ENCODE measurements around the gene LITAFD.

Gene LITAFD

DNA sequence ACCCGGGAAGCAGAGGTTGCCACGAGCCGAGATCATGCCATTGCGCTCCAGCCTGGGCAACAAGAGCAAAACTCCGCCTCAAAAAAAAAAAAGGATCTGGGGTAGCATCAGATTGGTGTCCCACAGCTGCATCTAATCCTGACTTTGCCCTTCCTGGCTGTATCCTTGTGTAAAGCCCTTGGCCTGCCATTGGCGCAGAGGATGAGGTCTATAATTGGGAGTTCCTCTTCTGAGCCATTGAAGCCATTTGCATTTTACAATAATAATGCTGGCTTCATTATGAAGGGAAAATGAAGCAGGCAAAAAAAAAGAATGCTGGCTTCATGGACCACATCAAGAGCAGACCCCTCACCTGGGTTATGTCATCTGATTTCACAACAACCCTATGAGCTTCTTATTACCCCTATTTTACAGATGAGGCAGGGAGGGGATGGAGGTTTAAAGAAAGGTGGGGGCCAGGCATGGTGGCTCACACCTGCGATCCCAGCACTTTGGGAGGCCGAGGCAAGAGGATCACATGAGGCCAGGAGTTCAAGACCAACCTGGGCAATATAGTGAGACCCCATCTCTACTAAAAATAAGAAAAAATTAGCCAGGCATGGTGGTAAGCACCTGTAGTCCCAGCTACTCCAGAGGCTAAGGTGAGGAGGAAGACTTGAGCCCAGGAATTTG lies 1.2 kb upstream of the LITAFD start:
- Histone ChIP-seq H3K27me3 (ENCODE audit: control insufficient read depth, insufficient read depth, low read length) (no peaks in the 10 kb centered on the region), H3K4me1 (ENCODE audit: control insufficient read depth, insufficient read depth, low read length) (peaks cover 9% of the 10 kb centered on the region), H3K9ac (ENCODE audit: low read depth, low read length) (no peak overlapping the region), H3K4me3 (ENCODE audit: low read depth, low read length) (no peak overlapping the region), H3K36me3 (ENCODE audit: control insufficient read depth, insufficient read depth, low read length) (no peaks in the 10 kb centered on the region), H3K9me3 (ENCODE audit: control insufficient read depth, insufficient read depth, low read length) (no peaks in the 10 kb centered on the region)

DNA sequence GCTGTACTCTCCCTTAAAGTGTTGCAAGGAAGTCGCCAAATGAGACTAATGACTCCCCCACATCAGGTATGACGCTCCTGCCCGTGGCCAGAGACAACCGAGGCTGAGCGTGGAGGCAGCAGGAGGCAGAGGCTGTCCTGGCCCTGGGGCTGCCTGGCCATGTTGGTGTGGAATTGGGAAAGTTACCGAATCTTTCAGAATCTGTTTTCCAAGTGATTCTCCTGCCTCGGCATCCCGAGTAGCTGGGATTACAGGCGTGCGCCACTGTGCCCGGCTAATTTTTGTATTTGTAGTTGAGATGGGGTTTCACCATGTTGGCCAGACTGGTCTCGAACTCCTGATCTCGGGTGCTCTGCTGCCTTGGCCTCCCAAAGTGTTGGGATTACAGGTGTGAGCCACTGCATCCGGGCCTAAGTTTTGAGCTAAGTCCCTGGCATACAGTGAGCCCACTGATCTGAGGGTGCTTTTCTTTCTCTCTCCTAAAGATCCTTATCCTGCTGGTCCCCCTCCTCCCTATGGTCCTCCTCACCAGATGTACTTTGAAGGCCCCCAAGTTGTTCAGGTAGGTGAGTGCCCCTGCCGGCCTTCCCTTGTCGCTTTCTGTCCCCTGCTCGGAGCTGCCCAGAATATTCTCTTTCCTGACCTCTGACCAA lies 700 bp downstream of the LITAFD start:
- Histone ChIP-seq H3K4me1 (ENCODE audit: control insufficient read depth, insufficient read depth, low read length) (peaks cover 14% of the 10 kb centered on the region), H3K4me3 (ENCODE audit: low read depth, low read length) (no peak overlapping the region), H3K9ac (ENCODE audit: low read depth, low read length) (no peak overlapping the region), H3K27me3 (ENCODE audit: control insufficient read depth, insufficient read depth, low read length) (no peaks in the 10 kb centered on the region), H3K9me3 (ENCODE audit: control insufficient read depth, insufficient read depth, low read length) (no peaks in the 10 kb centered on the region), H3K36me3 (ENCODE audit: control insufficient read depth, insufficient read depth, low read length) (peaks cover 7% of the 10 kb centered on the region)

DNA sequence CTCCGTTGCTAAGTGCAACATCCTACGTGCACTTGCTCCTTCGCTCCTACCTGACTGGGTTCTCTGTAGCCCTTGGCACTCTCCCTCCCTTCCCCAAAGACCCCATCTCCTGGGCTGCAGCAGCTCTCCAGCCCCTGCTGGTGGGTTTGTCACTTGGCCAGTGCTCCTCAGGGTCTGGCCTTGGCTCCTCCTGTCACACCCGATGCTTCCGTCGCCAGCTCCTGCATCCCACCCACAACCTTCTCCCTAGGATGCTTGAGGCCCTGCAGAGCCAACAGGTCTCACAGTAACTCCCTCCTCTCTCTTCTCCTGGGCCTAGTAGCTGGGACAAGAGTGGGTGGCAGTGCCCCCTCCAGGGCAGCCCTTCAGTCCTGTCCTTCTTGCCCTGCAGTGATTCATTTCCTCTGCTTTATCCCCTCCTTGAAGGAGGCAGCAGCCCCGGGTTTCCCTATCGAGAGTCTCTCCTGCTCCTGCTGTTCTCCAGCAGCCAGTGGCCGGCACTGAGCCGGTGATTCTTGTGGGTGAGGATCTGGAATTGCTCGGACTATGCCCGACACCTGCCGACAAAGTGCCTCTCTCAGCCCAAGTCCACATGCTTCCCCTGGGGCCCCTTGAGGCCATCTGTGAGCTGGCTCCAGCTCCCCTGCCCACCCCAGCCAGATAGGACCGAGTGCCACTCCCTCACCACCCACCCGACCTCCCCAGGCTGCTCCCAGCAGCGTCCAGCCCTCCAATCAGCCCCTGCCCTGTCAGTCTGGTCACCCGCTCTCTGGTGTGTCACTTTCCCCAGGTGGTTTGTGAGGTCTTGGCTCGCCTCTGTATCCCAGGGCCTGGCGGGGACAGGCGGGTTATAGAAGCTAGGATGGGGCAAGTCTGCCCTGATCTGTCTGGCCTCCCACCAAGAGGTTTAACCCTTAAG lies 3.8 kb downstream of the LITAFD start:
- Histone ChIP-seq H3K27me3 (ENCODE audit: control insufficient read depth, insufficient read depth, low read length) (no peaks in the 10 kb centered on the region), H3K4me3 (ENCODE audit: low read depth, low read length) (no peak overlapping the region), H3K36me3 (ENCODE audit: control insufficient read depth, insufficient read depth, low read length) (peaks cover 21% of the 10 kb centered on the region), H3K4me1 (ENCODE audit: control insufficient read depth, insufficient read depth, low read length) (peaks cover 7% of the 10 kb centered on the region), H3K9ac (ENCODE audit: low read depth, low read length) (no peak overlapping the region), H3K9me3 (ENCODE audit: control insufficient read depth, insufficient read depth, low read length) (no peaks in the 10 kb centered on the region)

DNA sequence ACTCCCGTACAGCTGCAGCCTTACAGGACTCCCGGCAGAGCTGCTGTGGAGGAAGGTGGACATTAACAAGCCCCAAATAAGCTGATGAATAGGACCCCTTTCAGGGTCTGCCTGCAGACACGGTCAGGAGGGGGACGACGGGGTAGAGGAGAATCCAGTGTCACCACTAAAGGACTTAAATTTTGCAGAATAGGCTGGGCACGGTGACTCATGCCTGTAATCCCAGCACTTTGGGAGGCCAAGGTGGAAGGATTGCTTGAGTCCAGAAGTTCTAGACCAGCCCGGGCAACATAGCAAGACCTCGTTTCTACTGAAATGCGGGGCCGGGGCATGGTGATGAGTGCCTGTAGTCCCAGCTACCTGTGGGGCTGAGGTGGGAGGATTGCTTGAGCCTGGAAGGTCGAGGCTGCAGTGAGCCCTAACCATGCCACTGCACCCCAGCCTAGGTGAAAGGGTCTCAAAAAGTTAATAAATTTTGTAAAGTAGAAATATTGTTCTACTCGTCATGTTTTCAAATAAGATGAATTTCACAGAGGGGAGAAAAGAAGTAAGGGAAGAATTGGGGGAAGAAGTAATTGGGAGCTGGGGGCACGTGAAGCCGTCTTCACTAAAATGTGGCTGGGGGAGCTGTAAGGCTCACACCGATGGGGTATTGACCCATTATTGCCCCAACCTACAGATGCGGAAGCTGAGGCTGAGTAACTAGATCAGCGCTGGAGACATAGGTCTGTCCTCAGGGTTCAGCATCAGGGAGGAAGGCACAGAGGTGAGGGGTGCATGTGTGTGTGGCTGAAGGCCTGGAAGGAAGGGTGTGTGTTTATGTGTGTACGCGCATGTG lies 4.7 kb downstream of the LITAFD start:
- H3K4me1 ChIP-seq (ENCODE audit: control insufficient read depth, insufficient read depth, low read length): peaks cover 7% of the 10 kb centered on the region
- H3K27me3 ChIP-seq (ENCODE audit: control insufficient read depth, insufficient read depth, low read length): no peaks in the 10 kb centered on the region
- H3K36me3 ChIP-seq (ENCODE audit: control insufficient read depth, insufficient read depth, low read length): peaks cover 27% of the 10 kb centered on the region
- H3K9ac ChIP-seq (ENCODE audit: low read depth, low read length): no peak overlapping the region
- H3K4me3 ChIP-seq (ENCODE audit: low read depth, low read length): no peak overlapping the region
- no peaks in the 10 kb centered on the region for H3K9me3 ChIP-seq (ENCODE audit: control insufficient read depth, insufficient read depth, low read length)

DNA sequence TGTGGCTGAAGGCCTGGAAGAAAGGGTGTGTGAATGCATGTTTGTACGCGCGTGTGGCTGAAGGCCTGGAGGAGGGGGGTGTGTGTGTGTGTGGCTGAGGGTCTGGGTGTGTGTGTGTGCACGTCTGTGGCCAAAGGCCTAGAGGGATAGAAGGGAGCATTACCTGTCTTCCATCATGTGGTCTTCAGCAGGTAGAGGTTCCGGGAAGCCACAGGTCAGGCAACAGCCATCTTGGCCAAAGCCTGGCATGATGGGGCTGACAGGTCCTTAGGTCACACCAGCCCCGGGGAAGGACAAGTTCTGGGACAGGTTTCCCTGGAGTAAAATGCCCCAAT lies 5.2 kb downstream of the LITAFD start:
- Histone ChIP-seq H3K9me3 (ENCODE audit: control insufficient read depth, insufficient read depth, low read length) (no peaks in the 10 kb centered on the region), H3K27me3 (ENCODE audit: control insufficient read depth, insufficient read depth, low read length) (no peaks in the 10 kb centered on the region), H3K4me3 (ENCODE audit: low read depth, low read length) (no peak overlapping the region), H3K9ac (ENCODE audit: low read depth, low read length) (no peak overlapping the region), H3K36me3 (ENCODE audit: control insufficient read depth, insufficient read depth, low read length) (peaks cover 29% of the 10 kb centered on the region), H3K4me1 (ENCODE audit: control insufficient read depth, insufficient read depth, low read length) (peaks cover 7% of the 10 kb centered on the region)

DNA sequence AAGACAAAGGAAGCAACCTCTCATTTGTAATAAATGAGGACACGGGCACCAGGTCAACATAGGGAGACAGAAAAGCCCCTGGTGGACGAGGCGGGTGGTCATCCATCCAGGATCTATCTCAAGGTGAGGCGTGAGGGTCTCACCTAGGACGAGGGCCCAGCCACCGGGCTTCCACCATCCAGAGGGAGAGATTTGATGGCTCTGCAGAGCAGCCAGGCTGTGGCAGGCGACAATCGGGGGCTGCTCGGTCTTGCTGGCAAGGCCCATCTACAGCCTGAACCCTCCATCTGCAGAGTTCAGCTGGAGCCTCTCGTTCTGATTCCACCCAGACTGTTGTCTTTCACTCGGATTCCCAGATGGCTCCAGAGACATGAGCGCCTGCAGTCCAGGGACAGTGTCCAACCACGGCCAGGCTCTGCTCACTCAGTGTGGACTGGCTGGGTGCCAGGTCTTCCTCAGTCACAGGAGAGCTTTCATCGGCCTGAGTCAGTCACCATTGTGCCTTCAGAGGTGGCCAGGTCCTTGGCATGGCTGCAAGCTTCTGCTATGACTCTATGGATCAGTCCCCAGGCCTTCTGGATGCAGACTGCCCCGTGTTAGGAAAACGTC lies 5.9 kb downstream of the LITAFD start:
- peaks cover 7% of the 10 kb centered on the region for H3K4me1 ChIP-seq (ENCODE audit: control insufficient read depth, insufficient read depth, low read length)
- no peaks in the 10 kb centered on the region for H3K9me3 ChIP-seq (ENCODE audit: control insufficient read depth, insufficient read depth, low read length)
- H3K4me3 ChIP-seq (ENCODE audit: low read depth, low read length): no peak overlapping the region
- H3K27me3 ChIP-seq (ENCODE audit: control insufficient read depth, insufficient read depth, low read length): no peaks in the 10 kb centered on the region
- H3K36me3 ChIP-seq (ENCODE audit: control insufficient read depth, insufficient read depth, low read length): peaks cover 29% of the 10 kb centered on the region
- H3K9ac ChIP-seq (ENCODE audit: low read depth, low read length): no peak overlapping the region

DNA sequence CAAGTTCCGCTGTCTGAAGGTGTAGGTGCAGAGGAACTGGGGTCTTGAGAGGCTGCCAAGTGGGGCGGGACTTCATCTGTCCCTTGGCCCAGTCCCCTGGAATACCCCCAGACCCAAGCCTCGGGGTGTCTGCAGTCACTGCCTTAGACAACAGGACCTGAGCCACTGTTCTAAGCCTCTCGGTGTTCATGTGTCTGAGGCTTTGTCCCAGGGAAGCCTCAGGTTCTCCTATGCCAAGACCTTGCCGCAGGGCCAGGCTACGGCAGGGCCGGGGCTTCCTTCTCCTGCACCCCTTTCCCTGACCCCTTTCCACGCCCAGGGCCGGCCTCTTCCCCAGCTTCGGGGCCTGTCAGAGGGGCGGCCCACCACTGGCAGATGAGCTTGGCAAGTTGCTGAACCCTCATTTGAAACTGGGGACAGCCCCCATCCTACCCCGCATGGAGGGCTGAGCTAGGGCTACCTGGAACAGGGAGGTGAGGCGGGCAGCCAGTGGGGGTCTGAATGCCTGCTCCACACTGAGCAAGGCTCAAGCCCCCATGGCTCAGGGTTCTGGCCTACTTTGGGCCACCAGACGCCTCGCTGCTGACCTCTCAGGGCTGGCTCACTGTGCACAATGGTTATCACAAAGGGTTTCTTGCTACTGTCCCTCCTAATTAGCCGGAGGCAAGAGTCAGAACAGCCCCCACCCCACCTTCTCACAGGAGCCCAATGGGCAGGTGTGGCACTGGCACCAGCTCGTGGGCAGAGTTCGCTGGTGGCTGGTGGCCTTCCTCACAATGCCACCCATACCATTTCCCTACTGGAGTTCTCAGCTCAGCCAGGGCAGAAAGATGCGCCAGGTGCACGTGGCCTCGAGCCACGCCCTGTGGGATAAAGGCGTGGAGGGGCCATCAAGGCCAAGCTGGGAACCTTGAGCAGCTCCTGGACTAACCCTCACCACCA lies 7.1 kb downstream of the LITAFD start:
- Histone ChIP-seq H3K27me3 (ENCODE audit: control insufficient read depth, insufficient read depth, low read length) (no peaks in the 10 kb centered on the region), H3K36me3 (ENCODE audit: control insufficient read depth, insufficient read depth, low read length) (peaks cover 39% of the 10 kb centered on the region), H3K9ac (ENCODE audit: low read depth, low read length) (no peak overlapping the region), H3K4me3 (ENCODE audit: low read depth, low read length) (no peak overlapping the region), H3K9me3 (ENCODE audit: control insufficient read depth, insufficient read depth, low read length) (no peaks in the 10 kb centered on the region), H3K4me1 (ENCODE audit: control insufficient read depth, insufficient read depth, low read length) (peaks cover 7% of the 10 kb centered on the region)

DNA sequence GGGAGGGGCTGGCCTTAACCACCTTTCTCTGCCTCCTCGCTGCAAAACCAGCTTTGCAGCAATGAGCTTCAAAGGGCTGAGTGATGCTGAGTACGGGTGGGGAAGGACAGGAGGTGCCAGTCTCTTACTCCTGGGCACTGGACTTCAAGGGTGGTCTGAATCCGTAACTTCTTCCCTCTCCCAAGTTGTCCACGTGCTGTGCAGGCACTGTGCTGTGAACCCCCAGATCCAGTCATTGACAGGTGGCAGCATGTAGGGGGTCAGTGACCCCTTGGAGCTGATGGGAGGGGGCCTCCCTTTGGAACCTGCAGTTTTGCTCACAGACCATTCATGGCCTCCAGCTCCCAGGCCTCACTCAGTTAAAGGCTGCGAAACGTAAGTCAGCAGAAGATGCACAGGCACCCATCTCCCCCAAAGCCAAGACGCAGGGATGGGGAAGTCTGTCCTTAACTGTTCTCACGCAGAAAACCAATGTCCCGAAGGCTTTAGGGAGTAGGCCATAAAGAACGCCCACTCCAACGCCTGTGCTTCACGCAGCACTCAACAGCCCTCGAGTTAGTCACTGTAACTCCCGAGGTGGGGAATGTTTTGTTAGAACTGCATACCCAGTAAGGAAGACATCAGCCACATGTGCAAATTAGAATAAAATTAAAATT lies 7.9 kb downstream of the LITAFD start:
- Histone ChIP-seq H3K27me3 (ENCODE audit: control insufficient read depth, insufficient read depth, low read length) (no peaks in the 10 kb centered on the region), H3K4me3 (ENCODE audit: low read depth, low read length) (no peak overlapping the region), H3K4me1 (ENCODE audit: control insufficient read depth, insufficient read depth, low read length) (peaks cover 7% of the 10 kb centered on the region), H3K9me3 (ENCODE audit: control insufficient read depth, insufficient read depth, low read length) (no peaks in the 10 kb centered on the region), H3K36me3 (ENCODE audit: control insufficient read depth, insufficient read depth, low read length) (peaks cover 47% of the 10 kb centered on the region), H3K9ac (ENCODE audit: low read depth, low read length) (no peak overlapping the region)

DNA sequence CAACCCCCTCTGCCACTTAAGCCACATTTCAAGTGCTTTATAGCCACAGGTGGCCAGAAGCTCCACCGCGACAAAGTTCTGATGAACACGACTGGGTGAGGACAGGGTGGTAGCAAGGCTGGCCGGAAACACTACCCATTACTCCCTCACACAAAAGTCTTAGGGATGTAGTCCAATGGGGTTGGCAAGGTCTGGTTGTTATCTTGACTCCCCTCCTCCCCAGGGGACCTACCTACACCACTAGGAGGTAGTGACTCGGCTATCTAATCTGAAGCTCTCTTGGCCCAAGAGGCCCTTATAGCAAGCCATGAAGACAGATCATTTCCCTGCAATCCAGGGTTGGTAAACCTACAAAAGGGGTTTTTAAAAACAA lies 8.4 kb downstream of the LITAFD start:
- Histone ChIP-seq H3K27me3 (ENCODE audit: control insufficient read depth, insufficient read depth, low read length) (no peaks in the 10 kb centered on the region), H3K36me3 (ENCODE audit: control insufficient read depth, insufficient read depth, low read length) (peaks cover 52% of the 10 kb centered on the region), H3K9me3 (ENCODE audit: control insufficient read depth, insufficient read depth, low read length) (no peaks in the 10 kb centered on the region), H3K4me3 (ENCODE audit: low read depth, low read length) (no peak overlapping the region), H3K9ac (ENCODE audit: low read depth, low read length) (no peak overlapping the region), H3K4me1 (ENCODE audit: control insufficient read depth, insufficient read depth, low read length) (peaks cover 7% of the 10 kb centered on the region)

DNA sequence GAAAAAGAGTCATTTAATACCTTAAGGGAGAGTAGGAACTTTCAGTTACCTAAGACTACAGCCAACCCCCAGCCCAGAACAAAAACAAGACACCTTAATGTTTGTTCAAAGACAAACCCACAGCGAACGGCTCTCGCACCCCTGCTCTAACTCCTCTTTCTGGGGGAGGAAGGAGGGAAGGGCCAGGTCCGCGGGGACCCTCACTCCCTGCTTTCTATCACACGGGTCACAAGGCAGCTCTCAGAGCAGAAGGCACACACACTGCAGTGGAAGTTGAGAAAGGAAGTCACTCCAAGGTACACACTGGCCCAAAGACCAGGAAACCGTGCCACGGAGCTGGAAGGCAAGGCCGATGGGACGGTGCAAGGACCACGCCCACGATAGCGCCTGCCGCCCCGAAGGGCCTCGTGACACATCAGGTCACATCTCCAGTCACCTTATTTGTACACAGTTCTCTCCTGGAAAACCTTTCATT lies 10.0 kb downstream of the LITAFD start:
- Histone ChIP-seq H3K4me1 (ENCODE audit: control insufficient read depth, insufficient read depth, low read length) (no peaks in the 10 kb centered on the region), H3K9me3 (ENCODE audit: control insufficient read depth, insufficient read depth, low read length) (no peaks in the 10 kb centered on the region), H3K36me3 (ENCODE audit: control insufficient read depth, insufficient read depth, low read length) (peaks cover 60% of the 10 kb centered on the region)

More for the DNA sequence above, 10.0 kb downstream of the LITAFD start:
- Histone ChIP-seq H3K27me3 (ENCODE audit: control insufficient read depth, insufficient read depth, low read length) (no peaks in the 10 kb centered on the region), H3K9ac (ENCODE audit: low read depth, low read length) (no peak overlapping the region), H3K4me3 (ENCODE audit: low read depth, low read length) (no peak overlapping the region)

Measured in iPS-15b (cell line).